HEK293 (cell line): ENCODE results near the gene SDCBP2.

Experiments used
- CTCF ChIA-PET: fragments of 350-600 bp; formaldehyde crosslinking; extraction: SDS; loops from one replicate; lab custom pipeline; 2021; ENCODE audit warnings: antibody characterized with exemption; lab: Yijun Ruan, JAX
- POLR2A ChIA-PET: fragments of 300-600 bp; formaldehyde crosslinking; extraction: SDS; loops from one replicate; lab custom pipeline; 2020; ENCODE audit warnings: antibody characterized with exemption, inconsistent platforms; lab: Yijun Ruan, JAX
- H3K27ac ChIP-seq: fragments of 200-500 bp; sonication (Bioruptor generic); 2 replicates; pipeline ENCODE4 v1.5.1; 2014; ENCODE audit warnings: low read depth, low read length, control low read depth, inconsistent platforms; ENCODE audit errors: extremely low read depth
- H3K36me3 ChIP-seq, 2 experiments: fragments of 200-500 bp in 1 of 2; sonication (Bioruptor generic) in 1 of 2; 1 replicate in 1 of 2; 2 replicates in 1 of 2; pipeline ENCODE4 v1.5.1; 2014 to 2017; ENCODE audit warnings: inconsistent platforms in 2 of 2, low read length in 2 of 2; ENCODE audit not compliant: control insufficient read depth in 2 of 2, insufficient read depth in 1 of 2
- H3K4me1 ChIP-seq: fragments of 200-500 bp; sonication (Bioruptor generic); 2 replicates; pipeline ENCODE4 v1.5.1; 2014; ENCODE audit warnings: mild to moderate bottlenecking, low read length, inconsistent platforms; ENCODE audit not compliant: control insufficient read depth, insufficient read depth
- H3K4me3 ChIP-seq: 2 replicates; pipeline ENCODE4 v1.5.1; 2011; ENCODE audit warnings: low read depth, mild to moderate bottlenecking, control low read depth, low read length, moderate library complexity
- H3K9me3 ChIP-seq: fragments of 200-500 bp; sonication (Bioruptor generic); 2 replicates; pipeline ENCODE4 v1.5.1; 2014; ENCODE audit warnings: low read depth, low read length, inconsistent platforms; ENCODE audit not compliant: control insufficient read depth, insufficient read depth
- MZF1 ChIP-seq: fragments of 450-650 bp; formaldehyde crosslinking; IDR thresholded peaks from 2 replicates; pipeline ENCODE4 v1.5.1; 2017; ENCODE audit warnings: missing biosample characterization, missing genetic modification characterization, borderline replicate concordance
- TRIM28 ChIP-seq: IDR thresholded peaks from 2 replicates; pipeline ENCODE4 v1.6.1; 2011; ENCODE audit warnings: low read length, control low read depth, borderline replicate concordance
- ZBTB21 ChIP-seq: fragments of 450-650 bp; formaldehyde crosslinking; IDR thresholded peaks from 2 replicates; pipeline ENCODE4 v1.5.1; 2017; ENCODE audit warnings: missing biosample characterization, missing genetic modification characterization
- ZBTB6 ChIP-seq: fragments of 450-650 bp; formaldehyde crosslinking; IDR thresholded peaks from 2 replicates; pipeline ENCODE4 v1.5.1; 2017; ENCODE audit warnings: missing biosample characterization, missing genetic modification characterization
- ZIC2 ChIP-seq: fragments of 450-650 bp; formaldehyde crosslinking; IDR thresholded peaks from 2 replicates; pipeline ENCODE4 v1.5.1; 2016; ENCODE audit warnings: missing biosample characterization, missing genetic modification characterization
- ZNF324 ChIP-seq: fragments of 450-650 bp; formaldehyde crosslinking; IDR thresholded peaks from 2 replicates; pipeline ENCODE4 v1.5.1; 2016; ENCODE audit warnings: missing biosample characterization, missing genetic modification characterization
- ZNF398 ChIP-seq: fragments of 450-650 bp; formaldehyde crosslinking; IDR thresholded peaks from 2 replicates; pipeline ENCODE4 v1.5.1; 2017; ENCODE audit warnings: missing biosample characterization, missing genetic modification characterization
- ZNF426 ChIP-seq: fragments of 450-650 bp; formaldehyde crosslinking; IDR thresholded peaks from 2 replicates; pipeline ENCODE4 v1.5.1; 2017; ENCODE audit warnings: missing biosample characterization, missing genetic modification characterization, mild to moderate bottlenecking, inconsistent platforms, moderate library complexity
- ZNF521 ChIP-seq: fragments of 450-650 bp; formaldehyde crosslinking; IDR thresholded peaks from 2 replicates; pipeline ENCODE4 v1.5.1; 2017; ENCODE audit warnings: missing biosample characterization, mild to moderate bottlenecking, missing genetic modification characterization
- ZNF791 ChIP-seq: fragments of 450-650 bp; formaldehyde crosslinking; IDR thresholded peaks from 2 replicates; pipeline ENCODE4 v1.5.1; 2016; ENCODE audit warnings: missing biosample characterization, missing genetic modification characterization

The SDCBP2 gene

GRCh38 chr20:1287306-1287705 lies 41.6 kb downstream of the SDCBP2 start:
- Histone ChIP-seq H3K27ac (no peak overlapping the region), H3K36me3 (no peaks in the 10 kb centered on the region), H3K9me3 (no peaks in the 10 kb centered on the region), H3K4me1 (no peaks in the 10 kb centered on the region), H3K4me3 (no peak overlapping the region)
- CTCF ChIA-PET: no interaction called here
- POLR2A ChIA-PET: no interaction called here
- no peak for TF ChIP-seq ZBTB21 (tag by site-specific recombination)
- no peak for TF ChIP-seq ZNF521 (tag by site-specific recombination)
- TF ChIP-seq TRIM28: no peak
- TF ChIP-seq, all 188 proteins: peak for 0

GRCh38 chr20:1286267-1287024 lies 42.5 kb downstream of the SDCBP2 start:
- H3K4me1 ChIP-seq: no peaks in the 10 kb centered on the region
- ChIA-PET CTCF (interaction anchor here (0.9 kb wide), 1 partner anchor 217 kb away, joined by 3 read pairs; no protein-coding TSS in a partner anchor), POLR2A (no interaction called here)
- H3K36me3 ChIP-seq: peaks cover 0 to 2% of the 10 kb centered on the region in 2 experiments; a peak in 1 of 3 replicates
- TF ChIP-seq ZIC2 (tag by site-specific recombination) (peak; percentile 92), MZF1 (no peak)
- no peak overlapping the region for H3K27ac ChIP-seq
- H3K9me3 ChIP-seq: no peaks in the 10 kb centered on the region
- no peak overlapping the region for H3K4me3 ChIP-seq

GRCh38 chr20:1283522-1284510 lies 45.1 kb downstream of the SDCBP2 start:
- Histone ChIP-seq H3K4me3 (no peak overlapping the region), H3K9me3 (no peaks in the 10 kb centered on the region), H3K4me1 (no peaks in the 10 kb centered on the region), H3K36me3 (peaks cover 0 to 6% of the 10 kb centered on the region in 2 experiments; a peak in 1 of 3 replicates), H3K27ac (no peak overlapping the region)
- TF ChIP-seq ZNF398 (peak; percentile 59; the same call in 1 of the 2 replicates), ZNF324 (tag by site-specific recombination) (no peak)
- CTCF ChIA-PET: interaction anchor here (0.7 to 1.4 kb wide), 4 partner anchors 7 to 300 kb away, joined by 3 to 8 read pairs (median 4); no protein-coding TSS in a partner anchor
- POLR2A ChIA-PET: interaction anchor here (1.2 kb wide), 1 partner anchor 18 kb away, joined by 4 read pairs; the partner anchor contains the start of gene SNPH

- Histone ChIP-seq H3K36me3 (peaks cover 0 to 6% of the 10 kb centered on the region in 2 experiments; a peak in 1 of 3 replicates), H3K4me1 (no peaks in the 10 kb centered on the region), H3K27ac (no peak overlapping the region), H3K9me3 (no peaks in the 10 kb centered on the region), H3K4me3 (no peak overlapping the region)
- TF ChIP-seq ZNF791 (tag by site-specific recombination): no peak
- TF ChIP-seq ZBTB6 (tag by site-specific recombination): no peak
- no peak for TF ChIP-seq ZNF426 (tag by site-specific recombination)
- ChIA-PET POLR2A (interaction anchor here (1.2 kb wide), 2 partner anchors 16 to 17 kb away, joined by 3 to 4 read pairs; partner anchors contain the start of gene SNPH), CTCF (interaction anchor here (0.7 to 2.4 kb wide), 5 partner anchors 8 to 300 kb away, joined by 3 to 8 read pairs (median 5); no protein-coding TSS in a partner anchor)
These were observed 46.0 kb downstream of the SDCBP2 start for GRCh38 chr20:1282966-1283365.
